ENCODE measurements around the gene HOXB9. TPM values are rescaled to one million over a fixed set of nuclear protein-coding genes. Genes with fewer than 3 reads are reported as not detected.

The HOXB9 gene
- total and polyA plus RNA-seq, 9 of the 15 experiments (the other 6 are each of a cell fraction or from before 2014, with no cell fraction given), result 3.1 to 196 (median 77.6) TPM

DNA sequence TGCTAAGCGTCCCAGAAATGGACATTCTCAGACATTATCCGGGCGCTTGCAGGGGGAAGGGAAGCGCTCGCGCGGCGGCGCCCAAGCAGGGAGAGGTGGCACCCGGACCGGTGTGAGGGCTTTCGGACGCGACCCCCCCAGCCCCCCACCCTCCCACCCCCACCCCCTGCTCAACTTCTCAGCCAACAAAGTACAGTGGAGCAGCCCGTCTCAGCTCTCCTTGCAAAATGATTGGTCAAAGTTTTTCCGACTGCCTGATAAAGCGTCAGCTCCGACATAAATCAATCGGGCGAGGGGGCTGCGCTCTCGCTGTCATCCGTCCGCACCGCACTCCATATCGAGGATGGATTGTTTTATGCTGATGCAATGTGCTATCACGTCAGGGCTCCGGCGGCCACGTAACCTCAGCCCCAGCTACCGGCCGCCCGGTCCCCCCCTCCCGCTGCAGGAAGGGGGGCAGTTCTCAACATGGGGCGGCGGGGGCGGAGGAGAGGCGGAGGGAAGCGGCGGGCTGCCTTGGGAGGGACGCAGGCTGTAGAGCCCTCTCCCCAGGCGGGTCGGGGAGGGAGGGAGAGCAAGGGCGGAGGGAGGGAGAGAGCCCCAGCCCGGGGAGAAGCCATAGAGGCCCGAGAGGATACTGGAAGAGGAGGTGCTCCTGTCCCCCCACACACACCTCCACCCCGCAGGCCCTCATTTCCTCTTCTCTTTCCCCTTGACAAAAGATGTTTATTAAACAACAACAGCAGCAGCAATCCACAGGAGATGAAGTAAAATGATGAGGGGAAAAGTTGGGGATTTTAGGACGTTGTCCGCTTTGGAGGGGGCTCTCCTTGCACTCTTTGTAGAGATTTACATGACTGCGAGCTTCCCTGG lies at the start of gene HOXB9 (continued):
- TF ChIP-seq, protein P1, sequence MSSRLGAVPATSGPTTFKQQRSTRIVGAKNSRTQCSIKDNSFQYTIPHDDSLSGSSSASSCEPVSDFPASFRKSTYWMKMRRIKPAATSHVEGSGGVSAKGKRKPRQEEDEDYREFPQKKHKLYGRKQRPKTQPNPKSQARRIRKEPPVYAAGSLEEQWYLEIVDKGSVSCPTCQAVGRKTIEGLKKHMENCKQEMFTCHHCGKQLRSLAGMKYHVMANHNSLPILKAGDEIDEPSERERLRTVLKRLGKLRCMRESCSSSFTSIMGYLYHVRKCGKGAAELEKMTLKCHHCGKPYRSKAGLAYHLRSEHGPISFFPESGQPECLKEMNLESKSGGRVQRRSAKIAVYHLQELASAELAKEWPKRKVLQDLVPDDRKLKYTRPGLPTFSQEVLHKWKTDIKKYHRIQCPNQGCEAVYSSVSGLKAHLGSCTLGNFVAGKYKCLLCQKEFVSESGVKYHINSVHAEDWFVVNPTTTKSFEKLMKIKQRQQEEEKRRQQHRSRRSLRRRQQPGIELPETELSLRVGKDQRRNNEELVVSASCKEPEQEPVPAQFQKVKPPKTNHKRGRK (tag; IDR thresholded peaks at IDR 0.05), result no peak
- TF ChIP-seq ZFX (CRISPR knock-in tag; IDR thresholded peaks at IDR 0.05) (peak; percentile 58), ZNF197 (CRISPR knock-in tag; IDR thresholded peaks at IDR 0.05; ENCODE audit: low read depth) (no peak), ZNF24 (IDR thresholded peaks at IDR 0.05) (no peak), PHF8 (IDR thresholded peaks at IDR 0.05; ENCODE audit: borderline replicate concordance, low read length) (peak; percentile 34; the same call in 1 of the 2 replicates), RBM14 (IDR thresholded peaks at IDR 0.05; ENCODE audit: borderline replicate concordance, insufficient read depth, low read depth, low read length) (no peak), ZNF184 (CRISPR knock-in tag; IDR thresholded peaks at IDR 0.05) (no peak), HMG20B (CRISPR knock-in tag; IDR thresholded peaks at IDR 0.05) (no peak), MAFG (tag; conservative IDR thresholded peaks at IDR 0.05) (peak; percentile 70), SLC30A9 (CRISPR knock-in tag; IDR thresholded peaks at IDR 0.05) (no peak), ZC3H4 (CRISPR knock-in tag; IDR thresholded peaks at IDR 0.05; ENCODE audit: borderline replicate concordance) (no peak), LEF1 (IDR thresholded peaks at IDR 0.05) (peak; percentile 92), STAG1 (CRISPR knock-in tag; IDR thresholded peaks at IDR 0.05; ENCODE audit: borderline replicate concordance) (no peak), PHTF2 (CRISPR knock-in tag; IDR thresholded peaks at IDR 0.05) (no peak), RAD21 (CRISPR knock-in tag; conservative IDR thresholded peaks at IDR 0.05 in 1 of 2, IDR thresholded peaks at IDR 0.05 in 1 of 2) (0 out of 4 replicates have a peak, but pooled peaks have one; percentile 1 to 7), RBM17 (IDR thresholded peaks at IDR 0.05; ENCODE audit: borderline replicate concordance, low read depth, low read length) (no peak), ARNT (IDR thresholded peaks at IDR 0.05) (peak in 1 of 2 experiments; percentile 79; a peak in 2 of 4 replicates)
- TF ChIP-seq, protein P2, sequence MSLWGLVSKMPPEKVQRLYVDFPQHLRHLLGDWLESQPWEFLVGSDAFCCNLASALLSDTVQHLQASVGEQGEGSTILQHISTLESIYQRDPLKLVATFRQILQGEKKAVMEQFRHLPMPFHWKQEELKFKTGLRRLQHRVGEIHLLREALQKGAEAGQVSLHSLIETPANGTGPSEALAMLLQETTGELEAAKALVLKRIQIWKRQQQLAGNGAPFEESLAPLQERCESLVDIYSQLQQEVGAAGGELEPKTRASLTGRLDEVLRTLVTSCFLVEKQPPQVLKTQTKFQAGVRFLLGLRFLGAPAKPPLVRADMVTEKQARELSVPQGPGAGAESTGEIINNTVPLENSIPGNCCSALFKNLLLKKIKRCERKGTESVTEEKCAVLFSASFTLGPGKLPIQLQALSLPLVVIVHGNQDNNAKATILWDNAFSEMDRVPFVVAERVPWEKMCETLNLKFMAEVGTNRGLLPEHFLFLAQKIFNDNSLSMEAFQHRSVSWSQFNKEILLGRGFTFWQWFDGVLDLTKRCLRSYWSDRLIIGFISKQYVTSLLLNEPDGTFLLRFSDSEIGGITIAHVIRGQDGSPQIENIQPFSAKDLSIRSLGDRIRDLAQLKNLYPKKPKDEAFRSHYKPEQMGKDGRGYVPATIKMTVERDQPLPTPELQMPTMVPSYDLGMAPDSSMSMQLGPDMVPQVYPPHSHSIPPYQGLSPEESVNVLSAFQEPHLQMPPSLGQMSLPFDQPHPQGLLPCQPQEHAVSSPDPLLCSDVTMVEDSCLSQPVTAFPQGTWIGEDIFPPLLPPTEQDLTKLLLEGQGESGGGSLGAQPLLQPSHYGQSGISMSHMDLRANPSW (CRISPR knock-in tag; IDR thresholded peaks at IDR 0.05), result no peak
- TF ChIP-seq, protein P3, sequence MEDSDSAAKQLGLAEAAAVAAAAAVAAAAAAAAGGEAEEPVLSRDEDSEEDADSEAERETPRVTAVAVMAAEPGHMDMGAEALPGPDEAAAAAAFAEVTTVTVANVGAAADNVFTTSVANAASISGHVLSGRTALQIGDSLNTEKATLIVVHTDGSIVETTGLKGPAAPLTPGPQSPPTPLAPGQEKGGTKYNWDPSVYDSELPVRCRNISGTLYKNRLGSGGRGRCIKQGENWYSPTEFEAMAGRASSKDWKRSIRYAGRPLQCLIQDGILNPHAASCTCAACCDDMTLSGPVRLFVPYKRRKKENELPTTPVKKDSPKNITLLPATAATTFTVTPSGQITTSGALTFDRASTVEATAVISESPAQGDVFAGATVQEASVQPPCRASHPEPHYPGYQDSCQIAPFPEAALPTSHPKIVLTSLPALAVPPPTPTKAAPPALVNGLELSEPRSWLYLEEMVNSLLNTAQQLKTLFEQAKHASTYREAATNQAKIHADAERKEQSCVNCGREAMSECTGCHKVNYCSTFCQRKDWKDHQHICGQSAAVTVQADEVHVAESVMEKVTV (CRISPR knock-in tag; IDR thresholded peaks at IDR 0.05), result no peak
- TF ChIP-seq, protein P4, sequence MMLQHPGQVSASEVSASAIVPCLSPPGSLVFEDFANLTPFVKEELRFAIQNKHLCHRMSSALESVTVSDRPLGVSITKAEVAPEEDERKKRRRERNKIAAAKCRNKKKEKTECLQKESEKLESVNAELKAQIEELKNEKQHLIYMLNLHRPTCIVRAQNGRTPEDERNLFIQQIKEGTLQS (IDR thresholded peaks at IDR 0.05), result peak; percentile 100
- TF ChIP-seq, protein P4 (CRISPR knock-in tag; conservative IDR thresholded peaks at IDR 0.05), result peak; percentile 95

Measured in K562 (cell line).